Sigmoid colon (tissue), 4 donors: ENCODE results near the gene MRAS.

ENCODE experiments used
- EP300 ChIP-seq, 4 donors: sonication (generic); formaldehyde crosslinking; IDR thresholded peaks; one replicate each; pipeline ENCODE4 v1.6.1; 2017; ENCODE audit warnings: antibody characterized with exemption in 4 of 4
- POLR2A ChIP-seq, 2 donors: fragments of 450-650 bp; IDR thresholded peaks; one replicate each; pipeline ENCODE4 v1.6.1; 2016; ENCODE audit warnings: antibody characterized with exemption in 2 of 2, mild to moderate bottlenecking in 2 of 2, moderate library complexity in 2 of 2
- POLR2AphosphoS5 ChIP-seq, 4 donors: sonication (generic); formaldehyde crosslinking; IDR thresholded peaks; one replicate each; pipeline ENCODE4 v1.6.1; 2017; ENCODE audit warnings: antibody characterized with exemption in 4 of 4
- TF ChIP-seq, protein P1 (sequence below), 4 experiments: fragments of 450-650 bp in 3 of 4; fragments of 200-600 bp in 1 of 4; IDR thresholded peaks; one replicate each; pipeline ENCODE4 v1.5.1; 2016 to 2019; ENCODE audit warnings: antibody characterized with exemption in 4 of 4, mild to moderate bottlenecking in 3 of 4, moderate library complexity in 2 of 4

DNA sequence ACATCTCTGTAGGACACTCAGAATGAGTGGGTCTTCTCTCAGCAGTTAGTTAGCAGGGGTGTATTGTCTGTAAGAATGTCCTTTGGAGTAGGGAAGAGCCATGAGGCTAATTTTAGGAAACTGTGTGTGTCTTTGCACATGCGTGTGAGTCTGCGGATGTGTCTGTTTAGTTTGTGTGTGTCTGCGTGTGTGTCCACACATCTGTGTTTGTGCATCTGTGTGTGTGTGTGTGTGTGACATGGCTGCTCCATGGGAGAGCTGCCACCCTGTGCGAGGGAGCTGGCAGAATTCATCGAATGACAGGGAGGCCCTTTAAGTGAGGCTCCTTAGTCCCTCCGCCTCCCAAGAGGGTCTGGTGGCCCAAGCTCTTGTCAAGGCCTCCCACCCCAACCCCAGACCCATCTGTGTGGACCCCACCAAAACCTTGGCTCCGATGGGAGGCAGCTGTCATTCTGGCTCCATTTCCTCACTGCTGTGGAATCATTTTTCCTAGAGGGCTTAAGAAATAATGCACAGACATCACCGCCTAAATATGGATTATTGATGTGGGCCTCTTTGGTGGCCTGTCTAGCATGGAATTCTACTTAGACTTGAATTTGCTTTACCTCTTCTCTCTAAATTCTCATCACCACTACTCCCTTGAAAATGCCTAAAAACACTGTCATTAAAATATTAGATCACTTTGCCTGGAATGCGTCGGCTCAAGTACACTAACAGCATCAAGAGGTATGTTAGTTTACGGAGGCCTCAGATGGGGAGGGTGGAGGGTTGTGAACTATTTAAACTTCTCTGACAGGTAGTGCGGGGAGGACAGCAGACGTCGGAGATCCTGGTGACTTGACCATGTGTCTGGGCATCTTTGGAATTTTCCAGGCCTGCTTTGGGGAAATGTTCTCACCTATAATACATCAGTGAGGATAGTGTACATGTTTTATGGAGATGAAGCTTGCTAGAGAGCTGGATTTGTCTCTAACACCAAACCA, 95.4 kb downstream of the MRAS start:
- TF ChIP-seq, protein P1, sequence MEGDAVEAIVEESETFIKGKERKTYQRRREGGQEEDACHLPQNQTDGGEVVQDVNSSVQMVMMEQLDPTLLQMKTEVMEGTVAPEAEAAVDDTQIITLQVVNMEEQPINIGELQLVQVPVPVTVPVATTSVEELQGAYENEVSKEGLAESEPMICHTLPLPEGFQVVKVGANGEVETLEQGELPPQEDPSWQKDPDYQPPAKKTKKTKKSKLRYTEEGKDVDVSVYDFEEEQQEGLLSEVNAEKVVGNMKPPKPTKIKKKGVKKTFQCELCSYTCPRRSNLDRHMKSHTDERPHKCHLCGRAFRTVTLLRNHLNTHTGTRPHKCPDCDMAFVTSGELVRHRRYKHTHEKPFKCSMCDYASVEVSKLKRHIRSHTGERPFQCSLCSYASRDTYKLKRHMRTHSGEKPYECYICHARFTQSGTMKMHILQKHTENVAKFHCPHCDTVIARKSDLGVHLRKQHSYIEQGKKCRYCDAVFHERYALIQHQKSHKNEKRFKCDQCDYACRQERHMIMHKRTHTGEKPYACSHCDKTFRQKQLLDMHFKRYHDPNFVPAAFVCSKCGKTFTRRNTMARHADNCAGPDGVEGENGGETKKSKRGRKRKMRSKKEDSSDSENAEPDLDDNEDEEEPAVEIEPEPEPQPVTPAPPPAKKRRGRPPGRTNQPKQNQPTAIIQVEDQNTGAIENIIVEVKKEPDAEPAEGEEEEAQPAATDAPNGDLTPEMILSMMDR (IDR thresholded peaks at IDR 0.05), result no peak
- TF ChIP-seq POLR2A (IDR thresholded peaks at IDR 0.05), result no peak
- no peak for TF ChIP-seq POLR2AphosphoS5 (IDR thresholded peaks at IDR 0.05)
- no peak for TF ChIP-seq EP300 (IDR thresholded peaks at IDR 0.05)
